HL-60 (cell line): Measurements from ENCODE around the gene RAP1GAP2.

ENCODE experiments used
- DNase-seq, 2 experiments: peaks; one replicate each; pipeline ENCODE4 v3.0.0-alpha.2; 2010 to 2020; ENCODE audit warnings: low read depth in 1 of 2, low spot score in 1 of 2
- H3K27ac ChIP-seq: fragments of 250-450 bp; sonication (Bioruptor Pico); replicated peaks from 2 replicates; pipeline ENCODE4 v1.5.1; 2020; ENCODE audit warnings: mild to moderate bottlenecking, moderate library complexity
- H3K27me3 ChIP-seq: fragments of 250-450 bp; sonication (Bioruptor Pico); 2 replicates; pipeline ENCODE4 v1.5.1; 2021; ENCODE audit warnings: mild to moderate bottlenecking, moderate library complexity; ENCODE audit not compliant: insufficient read depth, poor library complexity, severe bottlenecking
- H3K4me3 ChIP-seq: replicated peaks from 2 replicates; pipeline ENCODE4 v1.5.1; 2011; ENCODE audit warnings: mild to moderate bottlenecking, control low read depth, low read length; ENCODE audit not compliant: insufficient read depth
- CTCF ChIP-seq: IDR thresholded peaks from one replicate; pipeline ENCODE4 v1.5.1; 2011; ENCODE audit warnings: low read length, control low read depth, inconsistent platforms; ENCODE audit not compliant: insufficient read depth
- GABPA ChIP-seq: IDR thresholded peaks from 2 replicates; pipeline ENCODE4 v1.6.1; 2012; ENCODE audit warnings: low read depth
- POLR2AphosphoS5 ChIP-seq: IDR thresholded peaks from 2 replicates; pipeline ENCODE4 v1.6.1; 2012; ENCODE audit warnings: low read depth
- REST ChIP-seq: IDR thresholded peaks from 2 replicates; pipeline ENCODE4 v1.6.1; 2012; ENCODE audit warnings: low read depth; ENCODE audit not compliant: insufficient replicate concordance
- SPI1 ChIP-seq: IDR thresholded peaks from 2 replicates; pipeline ENCODE4 v1.6.1; 2012; ENCODE audit warnings: low read depth, mild to moderate bottlenecking, borderline replicate concordance

The RAP1GAP2 gene

GRCh38 chr17:2950846-2951245, 154.6 kb downstream of the RAP1GAP2 start:
- no peak for DNase-seq
- no peaks in the 10 kb centered on the region for H3K27me3 ChIP-seq
- no peak overlapping the region for H3K27ac ChIP-seq
- H3K4me3 ChIP-seq: no peak overlapping the region
- TF ChIP-seq SPI1 (no peak), POLR2AphosphoS5 (no peak), REST (no peak), CTCF (no peak), GABPA (no peak)

- Histone ChIP-seq H3K27ac (no peak overlapping the region), H3K27me3 (no peaks in the 10 kb centered on the region), H3K4me3 (no peak overlapping the region)
- TF ChIP-seq CTCF: no peak
- TF ChIP-seq REST: no peak
- no peak for TF ChIP-seq SPI1
- no peak for TF ChIP-seq GABPA
- no peak for TF ChIP-seq POLR2AphosphoS5
- DNase-seq: no peak
These were observed 156.1 kb downstream of the RAP1GAP2 start for GRCh38 chr17:2952174-2952845.

- no peaks in the 10 kb centered on the region for H3K27me3 ChIP-seq
- peak in 1 of 2 experiments; percentile 1 for DNase-seq
- no peak for TF ChIP-seq REST
- TF ChIP-seq GABPA: no peak
- TF ChIP-seq SPI1: no peak
- TF ChIP-seq CTCF: no peak
- no peak for TF ChIP-seq POLR2AphosphoS5
- H3K27ac ChIP-seq: no peak overlapping the region
- H3K4me3 ChIP-seq: no peak overlapping the region
These were observed 158.7 kb downstream of the RAP1GAP2 start for GRCh38 chr17:2954898-2955445.
